ENCODE results near the gene PTPRK.

- no peak for TF ChIP-seq CTCF (IDR thresholded peaks at IDR 0.05)
- TF ChIP-seq POLR2A (IDR thresholded peaks at IDR 0.05): no peak
Observed at GRCh38 chr6:128532136-128532535, 11.7 kb upstream of the PTPRK start.
